ENCODE data around the gene KIF17.

The KIF17 gene

DNA sequence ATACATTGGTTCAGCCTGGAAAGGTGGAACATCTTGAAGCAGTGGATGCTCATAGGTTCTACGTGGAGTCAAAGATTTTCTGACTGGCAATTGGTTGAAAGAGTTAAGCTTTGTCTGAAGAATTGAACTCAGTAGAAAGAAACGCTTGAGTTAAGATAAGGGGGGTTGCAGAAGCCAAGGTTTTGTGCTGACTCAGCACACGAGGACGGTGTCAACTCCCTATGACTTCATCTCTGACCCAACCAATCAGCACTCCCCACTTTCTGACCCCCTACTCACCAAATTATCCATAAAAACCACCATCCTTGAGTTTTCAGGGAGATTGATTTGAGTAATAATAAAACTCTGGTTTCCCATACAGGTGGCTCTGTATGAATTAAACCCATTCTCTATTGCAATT lies 87.1 kb downstream of the KIF17 start:
- no peak for DNase-seq (ENCODE audit: low read depth in 2 of 2, low spot score in 1 of 2)

DNA sequence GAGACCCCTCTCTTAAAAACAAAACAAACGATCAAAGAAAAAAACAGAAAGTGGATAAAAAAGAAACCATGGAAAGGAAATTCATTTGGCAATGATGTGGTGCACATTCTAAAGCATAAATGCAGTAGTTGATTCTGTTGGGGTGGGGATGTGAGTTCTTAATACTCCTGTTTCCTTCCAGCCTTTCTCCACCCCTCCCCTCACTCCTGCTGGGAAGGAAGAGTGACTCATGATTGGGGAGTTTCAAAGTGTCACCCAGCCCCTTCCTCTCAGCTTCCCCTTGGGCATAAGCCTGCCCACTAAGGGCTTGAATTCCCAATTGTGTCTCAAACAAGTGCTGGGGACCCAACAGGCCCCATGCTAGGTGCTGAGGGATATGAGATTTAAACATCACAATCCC lies 91.3 kb downstream of the KIF17 start:
- DNase-seq (ENCODE audit: low read depth in 2 of 2, low spot score in 1 of 2), result no peak

- DNase-seq (ENCODE audit: low read depth in 2 of 2, low spot score in 1 of 2), result no peak
These were observed 91.7 kb downstream of the KIF17 start for GRCh38 chr1:20626098-20626427.

- no peak for DNase-seq (ENCODE audit: low read depth in 2 of 2, low spot score in 1 of 2)
These were observed 92.4 kb downstream of the KIF17 start for GRCh38 chr1:20625176-20626097.

DNA sequence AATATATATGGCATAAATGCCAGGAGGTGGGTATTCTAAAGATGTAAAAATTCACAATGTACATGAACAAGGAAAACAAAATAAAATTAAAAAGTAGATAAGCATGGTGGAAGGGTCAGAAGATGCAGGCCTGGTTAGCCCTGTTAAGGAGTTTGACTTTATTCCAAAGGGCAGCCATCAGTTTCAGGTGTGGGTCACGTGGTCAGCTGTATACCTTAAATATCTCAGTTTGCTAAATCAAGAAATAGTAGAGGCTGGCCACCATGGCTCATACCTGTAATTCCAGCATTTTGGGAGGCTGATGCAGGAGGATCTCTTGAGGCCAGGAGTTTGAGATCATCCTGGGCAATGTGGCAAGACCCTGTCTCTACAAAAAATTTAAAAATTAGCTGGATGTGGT lies 93.1 kb downstream of the KIF17 start:
- no peak for DNase-seq (ENCODE audit: low read depth in 2 of 2, low spot score in 1 of 2)

GRCh38 chr1:20621012-20621411 lies 96.8 kb downstream of the KIF17 start:
- no peak for DNase-seq (ENCODE audit: low read depth in 2 of 2, low spot score in 1 of 2)

GRCh38 chr1:20619999-20620398 lies 97.8 kb downstream of the KIF17 start:
- no peak for DNase-seq (ENCODE audit: low read depth in 2 of 2, low spot score in 1 of 2)

DNA sequence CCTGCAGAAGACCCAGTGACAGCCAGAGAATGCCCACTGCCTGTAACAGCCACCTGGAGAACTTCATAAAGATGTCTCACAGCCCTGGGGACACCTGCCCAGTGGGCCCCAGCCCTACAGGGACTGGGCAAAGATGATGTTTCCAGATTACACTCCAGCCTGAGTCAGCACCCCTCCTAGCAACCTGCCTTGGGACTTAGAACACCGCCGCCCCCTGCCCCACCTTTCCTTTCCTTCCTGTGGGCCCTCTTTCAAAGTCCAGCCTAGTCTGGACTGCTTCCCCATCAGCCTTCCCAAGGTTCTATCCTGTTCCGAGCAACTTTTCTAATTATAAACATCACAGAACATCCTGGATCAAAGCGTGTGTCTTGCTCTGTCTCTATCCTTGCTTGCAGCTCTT lies 99.3 kb downstream of the KIF17 start:
- DNase-seq (ENCODE audit: low read depth in 2 of 2, low spot score in 1 of 2), result no peak

- no peak for DNase-seq (ENCODE audit: low read depth in 2 of 2, low spot score in 1 of 2)
These were observed 100.8 kb downstream of the KIF17 start for GRCh38 chr1:20616847-20617487.

GRCh38 chr1:20615946-20616846 lies 101.6 kb downstream of the KIF17 start:
- DNase-seq (ENCODE audit: low read depth in 2 of 2, low spot score in 1 of 2), result no peak

- no peak for DNase-seq (ENCODE audit: low read depth in 2 of 2, low spot score in 1 of 2)
These were observed 103.7 kb downstream of the KIF17 start for GRCh38 chr1:20614131-20614579.
